ENCODE measurements around the gene ACVR2A.

DNA sequence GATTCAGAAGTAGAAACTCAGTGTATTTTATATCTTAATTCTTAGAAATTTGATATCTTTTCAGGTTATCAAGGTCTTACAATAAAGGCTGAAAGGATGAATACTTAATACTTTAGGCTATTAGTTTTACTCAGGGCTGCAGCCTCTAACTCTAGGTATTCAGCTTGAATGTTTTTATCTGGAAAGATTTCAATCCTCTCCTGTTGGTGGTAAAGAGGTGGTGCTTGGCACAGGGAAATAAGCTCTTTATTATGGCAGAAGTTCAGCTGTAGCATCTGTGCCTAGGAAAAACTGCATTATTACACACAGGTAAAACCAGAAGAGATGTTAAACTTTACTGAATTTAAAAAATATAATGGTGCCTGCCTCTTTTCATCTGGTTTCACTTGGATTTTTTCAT lies 11.1 kb downstream of the ACVR2A start:
- no peak for TF ChIP-seq RAD21 (IDR thresholded peaks at IDR 0.05; ENCODE audit: low read length)
- TF ChIP-seq MEF2A (IDR thresholded peaks at IDR 0.05; ENCODE audit: borderline replicate concordance, low read depth) = no peak
- TF ChIP-seq GABPA (IDR thresholded peaks at IDR 0.05; ENCODE audit: low read depth) = no peak
- TF ChIP-seq POLR2AphosphoS5 (IDR thresholded peaks at IDR 0.05; ENCODE audit: low read depth, low read length) = no peak
- TF ChIP-seq, protein P1, sequence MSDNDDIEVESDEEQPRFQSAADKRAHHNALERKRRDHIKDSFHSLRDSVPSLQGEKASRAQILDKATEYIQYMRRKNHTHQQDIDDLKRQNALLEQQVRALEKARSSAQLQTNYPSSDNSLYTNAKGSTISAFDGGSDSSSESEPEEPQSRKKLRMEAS (IDR thresholded peaks at IDR 0.05; ENCODE audit: low read depth) = no peak
- TF ChIP-seq, protein P2, sequence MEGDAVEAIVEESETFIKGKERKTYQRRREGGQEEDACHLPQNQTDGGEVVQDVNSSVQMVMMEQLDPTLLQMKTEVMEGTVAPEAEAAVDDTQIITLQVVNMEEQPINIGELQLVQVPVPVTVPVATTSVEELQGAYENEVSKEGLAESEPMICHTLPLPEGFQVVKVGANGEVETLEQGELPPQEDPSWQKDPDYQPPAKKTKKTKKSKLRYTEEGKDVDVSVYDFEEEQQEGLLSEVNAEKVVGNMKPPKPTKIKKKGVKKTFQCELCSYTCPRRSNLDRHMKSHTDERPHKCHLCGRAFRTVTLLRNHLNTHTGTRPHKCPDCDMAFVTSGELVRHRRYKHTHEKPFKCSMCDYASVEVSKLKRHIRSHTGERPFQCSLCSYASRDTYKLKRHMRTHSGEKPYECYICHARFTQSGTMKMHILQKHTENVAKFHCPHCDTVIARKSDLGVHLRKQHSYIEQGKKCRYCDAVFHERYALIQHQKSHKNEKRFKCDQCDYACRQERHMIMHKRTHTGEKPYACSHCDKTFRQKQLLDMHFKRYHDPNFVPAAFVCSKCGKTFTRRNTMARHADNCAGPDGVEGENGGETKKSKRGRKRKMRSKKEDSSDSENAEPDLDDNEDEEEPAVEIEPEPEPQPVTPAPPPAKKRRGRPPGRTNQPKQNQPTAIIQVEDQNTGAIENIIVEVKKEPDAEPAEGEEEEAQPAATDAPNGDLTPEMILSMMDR (IDR thresholded peaks at IDR 0.05) = no peak
- TF ChIP-seq, protein P3, sequence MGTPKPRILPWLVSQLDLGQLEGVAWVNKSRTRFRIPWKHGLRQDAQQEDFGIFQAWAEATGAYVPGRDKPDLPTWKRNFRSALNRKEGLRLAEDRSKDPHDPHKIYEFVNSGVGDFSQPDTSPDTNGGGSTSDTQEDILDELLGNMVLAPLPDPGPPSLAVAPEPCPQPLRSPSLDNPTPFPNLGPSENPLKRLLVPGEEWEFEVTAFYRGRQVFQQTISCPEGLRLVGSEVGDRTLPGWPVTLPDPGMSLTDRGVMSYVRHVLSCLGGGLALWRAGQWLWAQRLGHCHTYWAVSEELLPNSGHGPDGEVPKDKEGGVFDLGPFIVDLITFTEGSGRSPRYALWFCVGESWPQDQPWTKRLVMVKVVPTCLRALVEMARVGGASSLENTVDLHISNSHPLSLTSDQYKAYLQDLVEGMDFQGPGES (IDR thresholded peaks at IDR 0.05; ENCODE audit: low read depth, low read length) = no peak
- TF ChIP-seq EZH2phosphoT487 (IDR thresholded peaks at IDR 0.05; ENCODE audit: borderline replicate concordance, low read depth) = no peak

Data from SK-N-SH (cell line).